ENCODE data around the gene TRIM13. TPM values are rescaled to one million over a fixed set of nuclear protein-coding genes. Genes with fewer than 3 reads are reported as not detected.

Gene TRIM13
- total RNA-seq, 1 donor from 2014 or later: 58.3 TPM

DNA sequence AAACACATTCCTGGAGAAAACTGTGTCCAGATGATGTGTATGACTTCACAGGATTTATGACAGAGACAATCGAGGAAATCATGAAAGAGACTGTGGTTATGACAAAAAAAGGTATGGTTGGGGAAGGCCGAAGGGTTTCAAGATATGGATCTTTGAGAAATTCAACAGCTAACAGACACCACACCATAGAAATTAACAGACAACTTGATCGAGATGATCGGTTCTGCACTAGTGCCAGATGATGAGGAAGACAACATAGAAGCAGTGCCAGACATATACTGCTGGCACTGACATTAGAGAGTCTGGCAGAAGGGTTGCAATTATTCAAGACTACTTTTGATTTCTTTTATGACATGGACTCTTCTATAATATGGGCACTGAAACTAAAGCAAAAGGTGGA lies 55.6 kb downstream of the TRIM13 start:
- H4K20me1 ChIP-seq (ENCODE audit: low read depth): no peaks in the 10 kb centered on the region
- no peak overlapping the region for H3K4me3 ChIP-seq
- Mint-ChIP-seq H3K27ac (no peak overlapping the region), H3K27me3 (ENCODE audit: insufficient read depth, low read depth) (no peaks in the 10 kb centered on the region), H3K9me3 (peaks cover 9% of the 10 kb centered on the region), H3K4me1 (no peaks in the 10 kb centered on the region), H3K4me3 (no peak overlapping the region), H3K36me3 (peaks cover 43% of the 10 kb centered on the region)
- no peak overlapping the region for H2AFZ ChIP-seq (replicated peaks)
- peaks cover 17% of the 10 kb centered on the region for H3K79me2 ChIP-seq (ENCODE audit: low read depth)
- no peak for DNase-seq (ENCODE audit: low spot score)
- no peaks in the 10 kb centered on the region for H3F3A ChIP-seq (ENCODE audit: low read depth)
- no peaks in the 10 kb centered on the region for H3K9me3 ChIP-seq (ENCODE audit: low read depth)
- H3K4me2 ChIP-seq: no peak overlapping the region
- H3K27ac ChIP-seq: no peak overlapping the region
- no peaks in the 10 kb centered on the region for H3K4me1 ChIP-seq
- H3K27me3 ChIP-seq: no peaks in the 10 kb centered on the region
- peaks cover 27% of the 10 kb centered on the region for H3K36me3 ChIP-seq
- no peak overlapping the region for H3K9ac ChIP-seq
- TF ChIP-seq EZH2phosphoT487 (IDR thresholded peaks at IDR 0.05) (no peak), EZH2 (IDR thresholded peaks at IDR 0.05) (no peak), CTCF (IDR thresholded peaks at IDR 0.05) (no peak)

- peaks cover 19% of the 10 kb centered on the region for H3K36me3 ChIP-seq
- no peak overlapping the region for H3K4me2 ChIP-seq
- Mint-ChIP-seq H3K4me1 (no peaks in the 10 kb centered on the region), H3K9me3 (peaks cover 9% of the 10 kb centered on the region), H3K27ac (no peak overlapping the region), H3K36me3 (peaks cover 47% of the 10 kb centered on the region), H3K27me3 (ENCODE audit: insufficient read depth, low read depth) (no peaks in the 10 kb centered on the region), H3K4me3 (no peak overlapping the region)
- no peaks in the 10 kb centered on the region for H3K4me1 ChIP-seq
- no peak overlapping the region for H3K27ac ChIP-seq
- H3K9ac ChIP-seq: no peak overlapping the region
- no peak overlapping the region for H3K4me3 ChIP-seq
- DNase-seq (ENCODE audit: low spot score): no peak
- H3F3A ChIP-seq (ENCODE audit: low read depth): no peaks in the 10 kb centered on the region
- no peaks in the 10 kb centered on the region for H4K20me1 ChIP-seq (ENCODE audit: low read depth)
- no peaks in the 10 kb centered on the region for H3K27me3 ChIP-seq
- H2AFZ ChIP-seq (replicated peaks): no peak overlapping the region
- H3K79me2 ChIP-seq (ENCODE audit: low read depth): peaks cover 17% of the 10 kb centered on the region
- H3K9me3 ChIP-seq (ENCODE audit: low read depth): no peaks in the 10 kb centered on the region
- TF ChIP-seq CTCF (IDR thresholded peaks at IDR 0.05) (no peak), EZH2 (IDR thresholded peaks at IDR 0.05) (no peak), EZH2phosphoT487 (IDR thresholded peaks at IDR 0.05) (no peak)
Observed at GRCh38 chr13:50053844-50054243, 57.0 kb downstream of the TRIM13 start.

GRCh38 chr13:50055454-50055853 lies 58.6 kb downstream of the TRIM13 start:
- no peak overlapping the region for H3K27ac Mint-ChIP-seq
- H3K9me3 Mint-ChIP-seq: peaks cover 9% of the 10 kb centered on the region
- H3K4me1 ChIP-seq: no peaks in the 10 kb centered on the region
- peaks cover 11% of the 10 kb centered on the region for H3K79me2 ChIP-seq (ENCODE audit: low read depth)
- no peaks in the 10 kb centered on the region for H3K4me1 Mint-ChIP-seq
- H3K9me3 ChIP-seq (ENCODE audit: low read depth): no peaks in the 10 kb centered on the region
- H3K36me3 ChIP-seq: peaks cover 16% of the 10 kb centered on the region
- H3F3A ChIP-seq (ENCODE audit: low read depth): no peaks in the 10 kb centered on the region
- no peak overlapping the region for H3K4me3 ChIP-seq
- no peak overlapping the region for H3K27ac ChIP-seq
- H3K4me3 Mint-ChIP-seq: no peak overlapping the region
- H3K9ac ChIP-seq: no peak overlapping the region
- DNase-seq (ENCODE audit: low spot score): no peak
- H4K20me1 ChIP-seq (ENCODE audit: low read depth): no peaks in the 10 kb centered on the region
- no peak overlapping the region for H2AFZ ChIP-seq (replicated peaks)
- H3K27me3 ChIP-seq: no peaks in the 10 kb centered on the region
- TF ChIP-seq EZH2 (IDR thresholded peaks at IDR 0.05): no peak
- TF ChIP-seq CTCF (IDR thresholded peaks at IDR 0.05): no peak
- no peak for TF ChIP-seq EZH2phosphoT487 (IDR thresholded peaks at IDR 0.05)
- H3K27me3 Mint-ChIP-seq (ENCODE audit: insufficient read depth, low read depth): no peaks in the 10 kb centered on the region
- peaks cover 50% of the 10 kb centered on the region for H3K36me3 Mint-ChIP-seq
- no peak overlapping the region for H3K4me2 ChIP-seq
